Measurements from ENCODE around the gene DYSF.
A peak's percentile ranks its signal among the peaks of the same experiment; 100 is the strongest.

The DYSF gene

DNA sequence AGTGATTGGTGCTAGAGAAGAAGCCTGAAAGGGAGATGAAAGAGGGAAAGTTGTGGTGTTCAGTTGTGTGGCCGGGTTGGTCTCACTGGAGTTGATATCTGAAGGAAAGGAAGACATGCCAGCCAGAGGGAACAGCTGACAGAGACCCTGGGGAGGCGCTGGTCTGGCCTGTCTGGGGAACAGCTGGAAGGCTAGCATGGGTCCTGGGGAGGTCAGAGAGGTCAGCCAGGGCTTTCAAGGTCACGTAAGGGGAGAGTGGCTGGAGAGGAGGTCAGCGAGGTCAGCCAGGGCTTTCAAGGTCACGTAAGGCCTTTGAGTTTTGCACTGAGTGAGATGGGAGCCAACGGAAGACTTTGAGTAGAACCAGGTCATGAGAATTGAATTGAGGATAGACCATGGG, 11.0 kb downstream of the DYSF start:
- no peak overlapping the region for H3K4me3 ChIP-seq (ENCODE audit: low read length in 2 of 2)
- H3K4me1 ChIP-seq (ENCODE audit: control insufficient read depth, insufficient read depth, low read length) = peaks cover 49% of the 10 kb centered on the region
- H3K36me3 ChIP-seq (ENCODE audit: control insufficient read depth in 2 of 2, insufficient read depth in 2 of 2, low read length in 2 of 2) = no peaks in the 10 kb centered on the region
- H3K27ac ChIP-seq (ENCODE audit: low read length) = no peak overlapping the region
- peaks cover 0 to 3% of the 10 kb centered on the region in 2 donors for H3K27me3 ChIP-seq (ENCODE audit: control insufficient read depth in 1 of 2, insufficient read depth in 2 of 2, low read length in 2 of 2)
- H3K9ac ChIP-seq (ENCODE audit: low read length in 2 of 2) = no peak overlapping the region
- no peaks in the 10 kb centered on the region for H3K9me3 ChIP-seq (ENCODE audit: control insufficient read depth in 2 of 2, low read length in 2 of 2)

GRCh38 chr2:71465356-71465755, 12.0 kb downstream of the DYSF start:
- H3K27me3 ChIP-seq (ENCODE audit: control insufficient read depth in 1 of 2, insufficient read depth in 2 of 2, low read length in 2 of 2) = peaks cover 0 to 3% of the 10 kb centered on the region in 2 donors
- H3K9ac ChIP-seq (ENCODE audit: low read length in 2 of 2) = no peak overlapping the region
- no peaks in the 10 kb centered on the region for H3K9me3 ChIP-seq (ENCODE audit: control insufficient read depth in 2 of 2, low read length in 2 of 2)
- peaks cover 44% of the 10 kb centered on the region for H3K4me1 ChIP-seq (ENCODE audit: control insufficient read depth, insufficient read depth, low read length)
- no peak overlapping the region for H3K27ac ChIP-seq (ENCODE audit: low read length)
- H3K36me3 ChIP-seq (ENCODE audit: control insufficient read depth in 2 of 2, insufficient read depth in 2 of 2, low read length in 2 of 2) = no peaks in the 10 kb centered on the region
- H3K4me3 ChIP-seq (ENCODE audit: low read length in 2 of 2) = no peak overlapping the region

DNA sequence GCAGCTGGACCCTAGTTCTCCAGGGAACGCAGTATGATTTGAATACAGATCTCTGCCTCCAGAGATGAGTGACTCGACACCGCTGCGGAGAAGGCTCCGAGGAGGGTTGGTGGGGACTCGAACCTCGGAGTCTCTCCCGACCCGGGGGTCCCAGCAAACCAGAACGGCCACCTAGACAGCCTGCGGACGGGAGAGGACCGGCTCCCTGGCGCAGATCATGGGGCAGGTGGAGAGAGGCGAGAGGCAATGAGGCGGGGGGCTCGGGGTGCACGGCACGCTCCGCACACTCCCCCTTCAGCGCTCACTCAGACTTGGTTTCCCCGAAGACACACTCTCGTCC, 12.6 kb downstream of the DYSF start:
- H3K27me3 ChIP-seq (ENCODE audit: control insufficient read depth in 1 of 2, insufficient read depth in 2 of 2, low read length in 2 of 2) = peaks cover 0 to 3% of the 10 kb centered on the region in 2 donors
- no peaks in the 10 kb centered on the region for H3K9me3 ChIP-seq (ENCODE audit: control insufficient read depth in 2 of 2, low read length in 2 of 2)
- H3K4me3 ChIP-seq (ENCODE audit: low read length in 2 of 2) = peak overlapping the region; percentile 65 to 84
- H3K27ac ChIP-seq (ENCODE audit: low read length) = no peak overlapping the region
- H3K36me3 ChIP-seq (ENCODE audit: control insufficient read depth in 2 of 2, insufficient read depth in 2 of 2, low read length in 2 of 2) = no peaks in the 10 kb centered on the region
- H3K4me1 ChIP-seq (ENCODE audit: control insufficient read depth, insufficient read depth, low read length) = peaks cover 38% of the 10 kb centered on the region
- H3K9ac ChIP-seq (ENCODE audit: low read length in 2 of 2) = peak overlapping the region; percentile 13 to 64

DNA sequence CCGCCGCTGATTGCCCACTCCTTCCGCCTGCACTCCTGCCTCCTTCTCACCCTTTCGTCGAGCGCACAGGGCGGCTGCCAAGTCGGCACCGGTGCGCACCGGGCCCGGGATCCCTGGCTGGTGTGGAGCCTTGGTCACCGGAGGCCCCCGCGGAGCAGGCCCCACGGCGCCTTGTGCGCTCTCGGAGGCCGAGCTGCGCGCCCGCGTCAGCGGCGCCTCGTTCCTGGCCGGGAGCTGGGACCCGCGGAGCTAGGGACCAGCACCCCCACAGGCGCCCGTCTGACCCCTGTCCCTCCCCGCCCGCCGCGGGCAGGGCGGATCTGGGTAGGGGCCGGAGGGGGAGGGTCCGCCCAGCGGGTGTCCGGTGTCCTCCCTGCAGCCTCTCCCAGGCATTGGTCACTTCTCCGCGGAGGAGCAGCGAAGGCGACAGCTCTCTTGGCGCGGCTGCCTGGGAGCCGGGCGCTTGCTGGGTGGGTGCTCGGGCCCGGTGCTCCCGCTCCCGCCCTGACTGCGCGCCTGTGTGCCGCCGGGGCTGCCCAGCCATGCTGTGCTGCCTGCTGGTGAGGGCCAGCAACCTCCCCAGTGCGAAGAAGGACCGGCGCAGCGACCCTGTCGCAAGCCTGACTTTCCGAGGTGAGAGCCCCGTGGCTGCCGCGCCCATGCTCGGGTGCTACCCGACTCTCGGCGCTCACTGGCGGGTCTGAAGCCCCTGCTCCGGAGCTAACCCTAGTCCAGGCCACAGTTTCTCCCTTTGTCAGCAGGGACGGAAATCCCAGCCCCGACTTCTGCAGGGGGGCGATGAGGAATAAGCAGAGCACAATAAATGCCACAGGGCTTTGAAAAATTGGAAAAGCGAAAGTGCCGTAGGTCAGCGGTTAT, 13.2 kb downstream of the DYSF start:
- no peaks in the 10 kb centered on the region for H3K36me3 ChIP-seq (ENCODE audit: control insufficient read depth in 2 of 2, insufficient read depth in 2 of 2, low read length in 2 of 2)
- peaks cover 33% of the 10 kb centered on the region for H3K4me1 ChIP-seq (ENCODE audit: control insufficient read depth, insufficient read depth, low read length)
- H3K27ac ChIP-seq (ENCODE audit: low read length) = no peak overlapping the region
- H3K4me3 ChIP-seq (ENCODE audit: low read length in 2 of 2) = peak overlapping the region; percentile 65 to 84
- no peaks in the 10 kb centered on the region for H3K9me3 ChIP-seq (ENCODE audit: control insufficient read depth in 2 of 2, low read length in 2 of 2)
- peak overlapping the region; percentile 51 to 64 for H3K9ac ChIP-seq (ENCODE audit: low read length in 2 of 2)
- H3K27me3 ChIP-seq (ENCODE audit: control insufficient read depth in 1 of 2, insufficient read depth in 2 of 2, low read length in 2 of 2) = peaks cover 0 to 3% of the 10 kb centered on the region in 2 donors

DNA sequence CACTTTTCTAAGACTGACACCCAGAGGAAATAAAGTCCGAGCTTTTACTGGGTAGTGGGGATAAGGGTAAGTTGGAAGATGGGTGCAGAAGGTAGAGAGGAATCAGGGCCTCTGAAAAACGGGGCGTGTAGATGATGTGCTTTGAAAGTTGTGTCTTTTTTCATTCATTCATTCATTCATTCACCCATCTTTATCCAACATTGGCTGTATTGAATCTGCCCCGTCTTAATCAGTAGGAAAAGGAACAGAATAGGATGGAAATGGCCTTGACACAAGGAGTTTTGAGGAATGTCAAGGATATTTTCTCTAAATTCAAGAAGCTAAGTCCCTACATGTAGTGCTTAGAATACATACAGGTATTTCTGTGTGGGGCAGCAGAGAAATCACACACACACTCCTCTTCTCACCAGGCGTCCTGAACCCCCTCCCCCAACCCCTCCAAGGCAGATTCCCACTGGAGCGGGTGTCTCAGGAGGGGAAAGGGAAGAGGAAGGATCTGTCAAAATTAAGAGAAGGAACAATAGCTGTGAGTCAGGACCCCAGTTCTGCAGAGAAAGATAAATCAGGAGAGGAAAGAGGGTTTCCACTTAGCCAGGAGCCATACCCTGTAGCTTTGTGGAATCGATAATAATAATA, 13.9 kb downstream of the DYSF start:
- H3K36me3 ChIP-seq (ENCODE audit: control insufficient read depth in 2 of 2, insufficient read depth in 2 of 2, low read length in 2 of 2) = no peaks in the 10 kb centered on the region
- H3K4me1 ChIP-seq (ENCODE audit: control insufficient read depth, insufficient read depth, low read length) = peaks cover 32% of the 10 kb centered on the region
- H3K27me3 ChIP-seq (ENCODE audit: control insufficient read depth in 1 of 2, insufficient read depth in 2 of 2, low read length in 2 of 2) = peaks cover 0 to 3% of the 10 kb centered on the region in 2 donors
- H3K9me3 ChIP-seq (ENCODE audit: control insufficient read depth in 2 of 2, low read length in 2 of 2) = no peaks in the 10 kb centered on the region
- H3K9ac ChIP-seq (ENCODE audit: low read length in 2 of 2) = peak overlapping the region; percentile 51 to 64
- no peak overlapping the region for H3K27ac ChIP-seq (ENCODE audit: low read length)
- peak overlapping the region; percentile 65 to 84 for H3K4me3 ChIP-seq (ENCODE audit: low read length in 2 of 2)

- H3K27me3 ChIP-seq (ENCODE audit: control insufficient read depth in 1 of 2, insufficient read depth in 2 of 2, low read length in 2 of 2) = peaks cover 0 to 3% of the 10 kb centered on the region in 2 donors
Observed at GRCh38 chr2:71468279-71469015, 15.1 kb downstream of the DYSF start.

DNA sequence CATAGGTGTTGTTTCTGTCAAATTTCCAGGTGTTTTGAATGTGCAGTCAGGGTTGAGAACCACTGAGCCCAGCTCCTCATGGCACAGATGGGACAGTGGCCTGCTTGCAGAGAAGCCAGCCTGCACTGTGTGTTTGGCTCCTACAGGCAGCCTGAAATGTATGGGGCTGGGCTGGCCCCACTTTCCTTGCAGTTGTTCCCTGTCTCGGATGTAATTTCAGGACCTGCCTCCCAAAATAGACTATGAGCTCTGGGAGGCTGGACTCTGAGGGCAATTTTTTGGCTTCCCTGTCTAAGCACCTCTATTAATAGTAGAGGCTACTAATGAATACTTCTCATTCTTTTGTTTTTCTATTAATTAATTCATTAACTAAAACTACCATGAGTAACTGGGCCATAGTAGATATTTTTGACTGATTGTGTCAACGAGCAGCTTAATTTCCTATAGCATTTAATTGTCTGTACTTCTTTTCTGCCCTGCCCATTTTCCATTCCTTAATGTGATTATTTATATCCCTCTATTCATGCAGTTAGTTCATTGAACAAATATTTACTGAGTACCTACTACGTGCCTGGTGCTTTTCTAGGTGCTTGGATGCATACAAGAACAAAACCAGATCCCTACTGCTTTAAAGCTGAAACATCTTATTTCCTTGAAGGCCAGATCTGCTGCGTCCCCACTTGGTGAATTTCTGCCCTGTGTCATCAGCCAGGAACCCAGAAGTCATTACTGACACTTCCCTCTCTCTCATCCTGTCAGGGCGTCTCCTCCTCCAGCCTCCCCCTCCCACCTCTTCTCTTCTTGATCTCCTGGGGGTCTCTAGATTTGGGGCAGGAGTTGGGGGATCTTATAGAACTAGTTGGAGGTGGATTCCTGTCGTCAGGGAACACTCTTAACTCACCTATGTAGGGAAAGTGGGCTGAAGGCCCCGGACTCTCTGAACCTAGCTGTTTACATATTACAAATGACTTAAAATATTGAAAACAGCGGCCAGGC, 16.3 kb downstream of the DYSF start:
- no peak overlapping the region for H3K4me3 ChIP-seq (ENCODE audit: low read length in 2 of 2)
- H3K27ac ChIP-seq (ENCODE audit: low read length) = no peak overlapping the region
- peaks cover 0 to 3% of the 10 kb centered on the region in 2 donors for H3K27me3 ChIP-seq (ENCODE audit: control insufficient read depth in 1 of 2, insufficient read depth in 2 of 2, low read length in 2 of 2)
- H3K4me1 ChIP-seq (ENCODE audit: control insufficient read depth, insufficient read depth, low read length) = peaks cover 32% of the 10 kb centered on the region
- H3K36me3 ChIP-seq (ENCODE audit: control insufficient read depth in 2 of 2, insufficient read depth in 2 of 2, low read length in 2 of 2) = no peaks in the 10 kb centered on the region
- no peaks in the 10 kb centered on the region for H3K9me3 ChIP-seq (ENCODE audit: control insufficient read depth in 2 of 2, low read length in 2 of 2)
- no peak overlapping the region for H3K9ac ChIP-seq (ENCODE audit: low read length in 2 of 2)

More at GRCh38 chr2:71468279-71469015, 15.1 kb downstream of the DYSF start:
- peaks cover 32% of the 10 kb centered on the region for H3K4me1 ChIP-seq (ENCODE audit: control insufficient read depth, insufficient read depth, low read length)
- H3K27ac ChIP-seq (ENCODE audit: low read length) = no peak overlapping the region
- no peak overlapping the region for H3K9ac ChIP-seq (ENCODE audit: low read length in 2 of 2)
- no peaks in the 10 kb centered on the region for H3K9me3 ChIP-seq (ENCODE audit: control insufficient read depth in 2 of 2, low read length in 2 of 2)
- no peak overlapping the region for H3K4me3 ChIP-seq (ENCODE audit: low read length in 2 of 2)
- H3K36me3 ChIP-seq (ENCODE audit: control insufficient read depth in 2 of 2, insufficient read depth in 2 of 2, low read length in 2 of 2) = no peaks in the 10 kb centered on the region

GRCh38 chr2:71471276-71471675, 17.9 kb downstream of the DYSF start:
- no peaks in the 10 kb centered on the region for H3K9me3 ChIP-seq (ENCODE audit: control insufficient read depth in 2 of 2, low read length in 2 of 2)
- no peak overlapping the region for H3K4me3 ChIP-seq (ENCODE audit: low read length in 2 of 2)
- H3K27me3 ChIP-seq (ENCODE audit: control insufficient read depth in 1 of 2, insufficient read depth in 2 of 2, low read length in 2 of 2) = no peaks in the 10 kb centered on the region
- no peak overlapping the region for H3K9ac ChIP-seq (ENCODE audit: low read length in 2 of 2)
- no peak overlapping the region for H3K27ac ChIP-seq (ENCODE audit: low read length)
- peaks cover 25% of the 10 kb centered on the region for H3K4me1 ChIP-seq (ENCODE audit: control insufficient read depth, insufficient read depth, low read length)
- H3K36me3 ChIP-seq (ENCODE audit: control insufficient read depth in 2 of 2, insufficient read depth in 2 of 2, low read length in 2 of 2) = no peaks in the 10 kb centered on the region

DNA sequence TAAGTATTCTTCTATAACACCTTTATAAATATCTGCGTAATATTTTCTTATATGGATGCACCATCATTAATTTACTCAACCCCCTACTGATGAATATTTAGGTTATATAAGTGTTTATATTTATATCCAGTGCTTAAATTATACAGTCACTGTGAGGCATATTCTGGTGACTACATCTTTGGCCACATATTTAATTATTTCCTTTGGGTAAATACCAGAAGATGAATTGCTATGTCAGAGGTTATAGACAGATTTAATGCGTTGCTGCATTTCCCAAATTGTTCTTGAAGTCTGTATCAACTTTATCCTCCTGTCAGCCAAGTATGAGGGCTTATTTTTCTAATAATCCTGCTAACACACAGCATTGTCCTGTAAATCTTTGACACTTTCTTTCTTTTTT, 18.7 kb downstream of the DYSF start:
- H3K27me3 ChIP-seq (ENCODE audit: control insufficient read depth in 1 of 2, insufficient read depth in 2 of 2, low read length in 2 of 2) = no peaks in the 10 kb centered on the region
- H3K9me3 ChIP-seq (ENCODE audit: control insufficient read depth in 2 of 2, low read length in 2 of 2) = no peaks in the 10 kb centered on the region
- peaks cover 18% of the 10 kb centered on the region for H3K4me1 ChIP-seq (ENCODE audit: control insufficient read depth, insufficient read depth, low read length)

More for the DNA sequence above, 18.7 kb downstream of the DYSF start:
- Histone ChIP-seq H3K4me3 (ENCODE audit: low read length in 2 of 2) (no peak overlapping the region), H3K9ac (ENCODE audit: low read length in 2 of 2) (no peak overlapping the region), H3K27ac (ENCODE audit: low read length) (no peak overlapping the region), H3K36me3 (ENCODE audit: control insufficient read depth in 2 of 2, insufficient read depth in 2 of 2, low read length in 2 of 2) (no peaks in the 10 kb centered on the region)
